Measurements from ENCODE around the gene CPT1B.
A peak's percentile ranks its signal among the peaks of the same experiment; 100 is the strongest.
"Not testable (repeated sequence)": the region's sequence is repeated elsewhere in the genome, so short reads cannot be mapped to it uniquely, and the experiment has no call there.

CPT1B gene

DNA sequence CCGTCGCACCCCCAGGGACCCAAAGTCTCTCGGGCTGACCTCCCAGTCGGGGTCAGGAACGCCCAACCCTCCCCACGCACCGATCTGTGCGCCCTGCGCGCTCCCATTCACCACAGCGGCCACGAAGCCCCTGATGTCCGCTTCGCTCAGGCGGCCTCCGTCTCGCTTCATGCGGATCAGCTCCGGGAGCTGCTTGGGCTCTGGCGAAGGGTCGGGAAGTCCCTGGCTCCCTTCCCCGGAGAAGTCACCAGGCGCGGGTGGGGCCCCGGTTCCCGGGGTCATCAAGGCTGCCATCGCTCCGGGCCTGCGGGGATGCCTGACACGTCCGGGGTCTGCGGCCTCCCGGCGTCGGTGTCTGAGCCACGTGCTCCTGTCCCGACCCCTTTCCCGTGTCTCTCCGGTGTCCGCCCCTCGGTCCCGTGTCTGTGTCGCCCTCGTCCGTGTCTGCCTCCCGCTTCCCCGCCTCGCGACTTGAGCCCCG lies 48.8 kb downstream of the CPT1B start:
- DNase-seq (ENCODE audit: low spot score) = no peak

DNA sequence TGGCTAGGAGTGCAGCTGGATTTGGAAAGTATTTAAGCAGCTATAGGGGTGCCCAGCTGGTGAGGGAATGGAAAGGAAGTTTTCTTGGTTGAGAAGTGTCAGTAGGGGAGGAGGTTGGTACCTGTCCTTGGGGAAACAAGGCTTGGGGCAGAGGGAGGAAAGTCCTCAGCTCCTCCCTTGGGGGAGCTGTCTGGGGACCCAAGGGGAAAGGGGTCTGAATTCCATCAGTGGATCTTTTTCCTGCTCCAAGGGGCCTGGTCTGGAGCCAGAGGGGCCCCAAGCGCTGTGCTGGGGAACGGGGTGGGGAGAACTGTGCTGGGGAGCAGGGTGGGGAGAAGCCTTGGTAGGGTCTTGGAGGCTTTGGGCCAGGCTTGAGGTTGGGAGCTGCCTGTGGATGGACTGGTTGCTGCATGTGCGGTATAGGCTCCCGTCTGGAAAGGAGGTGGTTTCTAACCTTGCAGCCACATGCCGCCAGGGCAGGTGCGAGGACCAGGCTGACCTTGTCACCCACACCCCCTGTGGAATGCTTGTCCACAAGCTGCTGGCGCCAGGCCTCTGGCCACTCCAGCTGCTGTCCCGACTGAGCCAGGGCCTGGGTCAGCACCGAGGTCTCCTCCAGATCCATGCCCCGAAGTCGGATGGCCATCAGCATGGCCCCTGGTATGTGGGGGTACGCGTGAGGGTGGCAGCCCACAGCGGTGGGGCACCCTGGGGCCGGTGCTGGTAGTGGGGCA lies 49.4 kb downstream of the CPT1B start:
- no peak for DNase-seq (ENCODE audit: low spot score)

DNA sequence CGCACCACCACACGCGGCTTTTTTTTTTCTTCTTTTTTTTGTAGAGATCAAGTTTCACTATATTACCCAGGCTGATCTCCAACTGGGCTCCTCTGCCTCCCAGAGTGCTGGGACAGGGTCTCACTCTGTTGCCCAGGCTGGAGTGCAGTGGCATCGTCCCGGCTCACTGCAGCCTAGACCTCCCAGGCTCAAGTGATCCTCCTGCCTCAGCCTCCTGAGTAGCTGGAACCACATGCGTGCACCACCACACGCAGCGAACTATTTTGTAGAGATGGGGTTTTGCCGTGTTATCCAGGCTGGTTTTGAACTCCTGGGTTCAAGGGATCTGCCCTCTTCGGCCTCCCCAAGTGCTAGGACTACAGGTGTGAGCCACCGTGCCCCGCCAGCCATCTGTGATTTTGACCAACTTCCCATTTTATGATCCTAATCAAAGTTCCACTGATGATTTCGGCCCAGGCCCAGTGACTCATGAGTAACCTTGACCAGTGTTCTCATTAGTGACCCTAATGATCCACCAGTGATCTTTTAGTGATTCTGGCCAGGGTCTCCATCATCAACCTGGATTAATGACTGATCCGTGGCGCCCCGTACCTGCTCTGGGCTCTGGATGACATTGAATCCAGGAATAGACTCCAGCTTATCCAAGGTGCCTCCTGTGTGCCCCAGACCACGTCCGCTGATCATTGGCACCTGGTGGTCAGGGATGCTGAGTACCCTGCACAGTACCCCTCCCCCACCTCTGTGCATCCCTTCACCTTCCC lies 50.1 kb downstream of the CPT1B start:
- DNase-seq (ENCODE audit: low spot score) = no peak

DNA sequence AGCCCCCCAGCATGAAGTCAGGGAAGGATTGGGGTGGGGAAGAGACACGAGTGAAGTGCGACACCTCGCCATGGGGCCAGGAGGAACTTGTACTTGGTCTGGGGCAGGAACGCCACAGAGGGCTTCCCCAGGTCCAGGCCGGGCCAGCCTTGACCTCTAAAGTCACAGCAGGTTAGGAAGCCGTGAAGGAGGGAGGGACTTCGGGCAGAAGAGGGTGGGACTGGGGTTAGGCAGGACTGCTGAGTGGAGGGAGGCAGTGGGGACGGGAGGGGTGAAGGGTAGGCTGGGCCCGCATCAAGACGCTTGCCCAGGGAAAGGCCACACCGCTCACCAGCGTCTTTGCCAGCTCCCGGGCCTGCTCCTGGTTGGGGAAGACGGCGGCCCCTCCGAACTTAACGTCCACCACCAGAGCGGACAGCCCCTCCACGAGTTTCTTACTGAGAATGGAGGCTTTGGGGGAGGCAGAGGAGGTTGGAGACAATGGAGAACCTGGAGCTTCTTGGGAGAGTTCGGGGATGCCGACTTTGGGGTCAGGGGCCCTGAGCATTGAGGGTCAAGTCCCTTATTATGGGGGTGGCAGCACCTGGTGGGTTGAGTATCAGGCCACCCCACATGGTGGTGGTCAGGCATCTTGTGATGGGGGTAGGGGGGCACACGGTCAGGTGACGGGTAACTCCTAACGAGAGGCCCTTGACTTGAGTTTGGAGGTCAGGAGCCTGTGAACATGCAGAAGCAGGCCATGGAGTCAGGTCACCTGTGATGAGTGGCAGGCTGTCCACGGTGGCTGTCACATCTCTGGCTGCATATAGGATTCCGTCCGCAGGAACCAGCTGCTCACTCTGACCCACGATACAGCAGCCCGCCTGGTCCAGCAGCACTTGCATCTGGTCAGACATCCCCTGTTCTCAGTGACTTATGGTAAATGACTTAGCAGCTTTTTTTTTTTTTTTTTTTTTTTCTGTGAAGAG lies 51.1 kb downstream of the CPT1B start:
- peak; percentile 74 for DNase-seq (ENCODE audit: low spot score)

DNA sequence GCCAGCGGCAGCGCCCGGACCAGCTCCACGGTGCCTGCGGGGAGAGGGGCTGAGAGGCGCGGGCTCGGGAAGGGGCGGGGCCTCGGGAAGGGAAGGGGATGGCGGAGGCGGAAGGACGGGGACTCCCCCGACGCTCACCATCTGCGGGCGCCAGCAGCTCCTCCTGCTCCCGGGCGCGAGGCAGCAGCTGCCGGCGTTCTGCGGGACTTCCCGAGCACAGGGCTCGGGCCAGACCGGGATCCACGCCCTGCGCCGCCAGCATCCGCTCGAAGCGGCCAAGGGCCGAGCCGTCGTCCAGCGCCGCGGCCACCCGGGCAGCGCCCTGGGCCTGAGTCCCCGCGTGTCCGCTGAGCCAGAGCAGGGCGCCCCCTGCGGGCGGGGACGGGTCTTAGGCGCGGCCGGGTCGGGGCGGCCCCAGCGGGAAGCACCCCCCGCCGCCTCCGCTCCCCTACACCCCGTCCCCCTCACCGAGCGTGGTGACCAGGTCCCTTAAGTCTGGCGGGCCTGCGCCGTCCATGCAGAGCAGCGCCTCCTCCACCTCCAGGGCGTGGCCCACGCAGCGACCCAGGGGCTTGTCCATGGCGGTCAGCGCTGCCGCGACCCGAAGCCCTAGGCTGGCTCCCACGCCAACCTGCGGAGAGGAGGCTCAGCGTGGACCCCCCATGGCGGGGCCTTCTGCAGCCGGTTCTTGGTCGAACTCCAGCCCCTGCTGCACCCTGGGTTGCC lies 52.0 kb downstream of the CPT1B start:
- peak; percentile 84 for DNase-seq (ENCODE audit: low spot score)

DNA sequence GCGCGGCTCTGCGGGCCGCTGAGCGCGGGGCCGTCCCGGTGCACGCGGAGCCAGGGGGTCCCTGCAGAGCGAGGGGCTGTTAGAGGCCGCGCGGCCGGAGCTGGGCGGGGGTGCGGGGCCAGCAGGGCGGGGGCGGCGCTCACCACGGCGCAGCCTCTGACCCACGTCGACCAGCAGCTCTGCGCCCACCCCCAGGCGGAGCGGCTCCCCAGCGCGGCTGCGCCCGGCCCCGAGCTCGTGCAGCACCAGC lies 52.4 kb downstream of the CPT1B start:
- DNase-seq (ENCODE audit: low spot score) = no peak

DNA sequence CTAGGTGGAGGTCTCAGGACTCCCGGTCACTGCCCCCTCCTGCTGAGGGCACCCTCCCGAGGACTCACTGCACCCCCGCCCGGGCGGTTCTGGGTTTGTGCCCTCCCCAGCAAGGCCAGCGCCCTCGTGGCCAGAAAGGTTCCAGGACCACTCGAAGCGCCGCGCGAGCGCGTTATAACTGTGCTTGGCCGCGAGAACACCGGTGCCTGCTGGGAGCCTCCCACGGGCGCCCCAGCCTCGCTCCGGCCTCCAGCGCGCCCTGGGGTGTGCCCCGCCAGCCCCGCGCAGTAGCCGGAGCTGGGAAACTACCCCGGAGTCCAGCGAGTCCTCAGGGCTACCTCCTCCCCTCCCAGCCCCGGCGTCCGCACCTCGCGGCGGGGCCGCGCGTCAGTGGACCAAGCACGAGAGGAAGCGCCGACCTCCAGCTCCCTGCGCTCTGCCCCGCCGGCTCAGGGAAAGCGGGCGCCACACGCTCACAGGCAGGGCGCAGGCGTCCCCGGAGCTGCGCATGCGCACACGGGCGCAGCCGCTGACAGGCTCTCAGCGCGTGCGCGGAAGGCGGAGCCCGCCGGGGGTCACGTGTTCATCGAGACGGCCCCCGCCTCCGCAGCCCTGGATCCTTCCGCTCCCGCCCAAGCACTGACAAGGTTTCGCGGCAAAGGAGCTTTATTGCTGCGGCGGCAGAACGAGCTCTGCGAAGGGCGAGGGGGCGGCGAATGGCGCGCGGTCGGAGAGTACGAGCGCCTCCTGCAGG lies 52.9 kb downstream of the CPT1B start, which contains the start of gene SCO2:
Gene SCO2, minus strand, starts transcription at position 495 of the 754 bp plus-strand sequence. CDS start 1,187 bp downstream, outside the sequence.
- DNase-seq (ENCODE audit: low spot score) = peak; percentile 96

DNA sequence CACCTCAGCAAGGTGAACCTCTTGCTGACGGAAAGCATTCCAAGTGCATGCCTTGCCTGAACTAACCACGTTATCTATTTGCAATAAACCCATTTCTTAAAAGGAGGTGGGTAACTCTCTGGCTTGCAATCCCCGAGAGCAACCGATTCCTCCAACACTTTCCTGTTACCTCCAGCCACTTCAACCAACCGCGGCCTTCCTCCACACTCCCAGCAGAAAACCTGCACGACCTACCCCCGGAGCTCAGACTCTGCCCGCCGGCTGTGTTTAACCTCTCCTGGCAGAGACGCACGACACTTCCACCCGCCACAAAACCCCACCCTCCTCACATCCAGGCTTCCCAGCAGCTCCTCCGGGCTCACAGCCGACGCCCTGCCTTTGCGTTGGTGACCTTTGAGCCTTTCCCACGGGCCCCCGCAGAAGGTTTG lies 53.5 kb downstream of the CPT1B start:
- no peak for DNase-seq (ENCODE audit: low spot score)

DNA sequence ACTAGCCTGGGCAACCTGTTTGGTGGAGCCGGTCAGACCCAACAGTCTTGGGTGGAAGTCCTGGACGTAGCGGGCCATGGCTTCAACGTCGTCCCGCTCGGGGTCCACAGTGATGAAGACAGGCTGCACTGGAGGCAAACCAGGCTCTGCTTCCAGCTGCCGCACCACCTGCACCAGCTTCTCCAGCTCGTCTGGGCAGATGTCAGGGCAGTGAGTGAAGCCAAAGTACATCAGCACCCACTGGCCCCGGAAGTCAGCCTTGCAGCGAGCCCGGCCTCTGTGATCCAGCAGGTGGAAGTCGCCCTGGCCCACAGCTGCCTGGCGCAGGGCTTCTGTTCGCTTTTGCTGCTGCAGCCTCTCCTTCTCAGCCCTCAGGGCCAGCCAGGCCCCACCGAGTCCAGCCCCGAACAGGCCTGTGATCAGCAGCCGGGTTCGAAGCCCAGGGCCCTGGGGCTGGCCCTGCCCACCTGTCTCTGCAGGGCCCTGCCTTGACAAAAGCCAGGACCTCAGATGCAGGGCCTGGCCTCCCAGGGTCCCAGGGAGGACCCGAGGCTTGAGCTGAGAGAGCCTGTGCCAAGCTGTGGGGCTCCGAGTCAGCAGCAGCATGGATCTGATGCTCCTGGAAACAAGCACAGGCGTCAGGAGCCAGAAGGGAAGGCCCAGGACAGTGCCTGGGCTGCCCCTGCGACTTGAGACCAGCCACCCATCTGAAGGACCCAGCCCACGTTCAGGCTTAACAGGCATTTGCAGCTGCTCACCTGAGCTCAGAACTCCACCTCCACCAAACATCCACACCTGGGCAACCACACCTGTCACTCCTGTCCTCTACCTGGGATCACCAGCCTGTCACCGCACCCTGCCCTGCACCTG lies 54.2 kb downstream of the CPT1B start:
- peak; percentile 72 for DNase-seq (ENCODE audit: low spot score)

DNA sequence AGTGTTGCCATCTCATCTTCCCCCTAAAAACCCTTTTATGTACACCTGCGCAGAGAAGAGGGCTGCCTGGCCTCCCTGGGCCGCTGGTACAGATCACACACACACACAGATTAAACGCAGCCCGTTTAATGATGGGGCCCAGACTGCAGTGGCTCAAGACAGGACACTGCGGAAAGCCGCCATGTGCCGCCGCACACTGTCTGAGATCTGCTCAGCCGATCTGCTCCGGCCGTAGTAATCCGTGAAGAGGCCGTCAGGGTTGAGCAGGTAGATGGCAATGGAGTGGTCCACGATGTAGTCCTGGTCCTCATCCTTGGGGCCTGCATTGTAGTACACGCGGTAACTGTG lies 54.8 kb downstream of the CPT1B start:
- DNase-seq (ENCODE audit: low spot score) = no peak

DNA sequence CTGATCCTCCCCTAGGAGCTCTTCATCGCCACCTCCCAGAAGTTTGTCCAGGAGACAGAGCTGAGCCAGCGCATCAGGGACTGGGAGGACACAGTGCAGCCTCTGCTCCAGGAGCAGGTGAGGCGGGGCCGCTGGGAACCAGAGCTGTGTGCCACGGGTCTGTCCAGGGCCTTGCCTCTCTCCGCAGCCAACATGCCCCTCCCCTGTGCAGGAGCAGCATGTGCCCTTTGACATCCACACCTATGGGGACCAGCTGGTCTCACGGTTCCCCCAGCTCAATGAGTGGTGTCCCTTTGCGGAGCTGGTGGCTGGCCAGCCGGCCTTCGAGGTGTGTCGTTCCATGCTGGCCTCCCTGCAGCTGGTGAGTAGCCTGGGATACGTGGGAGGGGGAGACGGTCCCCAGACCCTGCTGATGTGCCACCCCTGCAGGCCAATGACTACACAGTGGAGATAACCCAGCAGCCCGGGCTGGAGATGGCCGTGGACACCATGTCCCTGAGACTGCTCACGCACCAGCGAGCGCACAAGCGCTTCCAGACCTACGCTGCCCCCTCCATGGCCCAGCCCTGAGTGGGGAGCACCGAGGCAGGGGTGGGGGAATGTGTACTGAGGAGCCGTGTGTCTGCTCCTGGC lies 55.3 kb downstream of the CPT1B start:
- DNase-seq (ENCODE audit: low spot score) = no peak

DNA sequence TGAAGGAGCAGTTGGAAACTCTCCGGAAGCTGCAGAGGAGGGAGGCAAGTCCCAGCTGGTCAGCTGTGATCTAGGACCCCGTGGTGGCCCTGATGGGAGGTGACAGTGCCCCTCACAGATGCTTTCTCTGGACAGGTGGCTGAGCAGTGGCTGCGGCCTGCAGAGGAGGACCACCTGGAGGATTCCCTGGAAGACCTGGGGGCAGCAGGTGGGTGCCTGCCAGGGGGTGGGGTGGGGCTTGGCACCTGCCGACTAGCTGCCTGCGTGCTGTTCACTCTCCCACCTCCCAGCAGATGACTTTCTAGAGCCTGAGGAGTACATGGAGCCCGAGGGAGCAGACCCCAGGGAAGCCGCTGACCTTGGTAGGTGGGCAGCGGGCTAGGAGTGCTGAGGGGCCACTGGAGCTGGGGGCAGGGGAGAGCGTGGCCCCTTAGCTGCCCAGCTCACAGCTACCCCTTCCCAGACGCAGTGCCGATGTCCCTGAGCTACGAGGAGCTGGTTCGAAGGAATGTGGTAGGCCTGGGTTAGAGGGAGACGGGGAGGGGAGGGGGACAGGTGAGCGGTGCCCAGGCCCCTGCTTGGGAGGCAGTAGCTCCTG lies 55.9 kb downstream of the CPT1B start:
- no peak for DNase-seq (ENCODE audit: low spot score)

DNA sequence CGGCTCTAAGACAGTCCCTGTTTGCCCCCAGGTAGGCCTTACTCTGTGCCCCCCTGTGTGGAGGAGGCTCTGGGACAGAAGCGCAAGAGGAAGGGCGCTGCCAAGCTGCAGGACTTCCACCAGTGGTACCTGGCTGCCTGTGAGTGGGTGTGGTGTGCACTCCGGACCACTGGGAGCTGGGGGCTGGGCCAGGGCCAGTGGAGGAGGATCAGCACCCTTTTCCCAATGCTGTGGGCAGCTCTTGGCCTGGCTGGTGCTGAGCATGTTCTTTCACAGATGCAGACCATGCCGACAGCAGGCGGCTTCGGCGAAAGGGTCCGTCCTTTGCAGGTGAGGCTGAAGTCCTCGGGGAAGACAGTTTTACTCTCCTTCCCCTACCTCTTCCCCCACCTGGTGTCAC lies 56.5 kb downstream of the CPT1B start:
- no peak for DNase-seq (ENCODE audit: low spot score)

DNA sequence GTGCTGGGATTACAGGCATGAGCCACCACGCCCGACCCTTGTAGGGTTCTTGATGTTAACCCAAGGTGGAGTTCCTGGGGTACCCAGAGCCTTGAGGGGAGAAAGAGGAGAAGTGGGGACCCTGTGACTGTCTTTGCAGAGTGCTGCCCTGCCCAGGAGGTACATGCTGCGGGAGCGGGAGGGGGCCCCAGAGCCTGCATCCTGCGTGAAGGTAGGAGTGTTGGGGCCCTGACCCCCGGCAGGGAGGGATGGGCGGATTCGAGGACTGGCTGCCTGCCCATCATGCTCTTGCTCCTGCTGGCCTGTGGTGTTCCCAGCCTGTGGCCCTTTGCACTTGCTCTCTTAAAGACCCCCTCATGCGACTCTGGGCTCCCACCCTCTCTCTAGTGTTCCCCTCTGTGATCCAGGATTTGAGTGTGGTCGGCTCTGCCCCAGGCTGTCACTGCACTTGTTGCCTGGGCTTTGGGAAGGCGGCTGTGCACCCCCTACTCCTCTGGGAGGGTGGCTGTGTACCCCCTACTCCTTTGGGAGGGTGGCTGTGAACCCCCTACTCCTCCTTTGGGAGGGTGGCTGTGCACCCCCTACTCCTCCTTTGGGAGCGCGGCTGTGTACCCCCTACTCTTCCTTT lies 57.3 kb downstream of the CPT1B start:
- no peak for DNase-seq (ENCODE audit: low spot score)

DNA sequence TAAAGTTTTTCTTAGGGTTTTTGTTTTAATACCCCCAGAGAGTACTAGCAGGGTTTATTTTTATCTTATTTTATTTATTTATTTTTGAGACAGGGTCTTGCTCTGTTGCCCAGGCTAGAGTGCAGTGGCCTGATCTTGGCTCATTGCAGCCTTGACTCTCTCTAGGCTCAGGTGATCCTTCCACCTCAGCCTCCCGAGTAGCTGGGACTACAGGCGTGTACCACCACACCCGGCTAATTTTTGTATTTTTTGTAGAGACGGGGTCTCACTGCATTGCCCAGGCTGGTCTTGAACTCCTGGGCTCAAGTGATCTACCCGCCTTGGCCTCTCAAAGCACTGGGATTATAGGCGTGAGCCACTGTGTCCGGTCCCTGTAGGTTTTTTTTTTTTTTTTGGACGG lies 58.0 kb downstream of the CPT1B start:
- not testable (repeated sequence) for DNase-seq (ENCODE audit: low spot score)

DNA sequence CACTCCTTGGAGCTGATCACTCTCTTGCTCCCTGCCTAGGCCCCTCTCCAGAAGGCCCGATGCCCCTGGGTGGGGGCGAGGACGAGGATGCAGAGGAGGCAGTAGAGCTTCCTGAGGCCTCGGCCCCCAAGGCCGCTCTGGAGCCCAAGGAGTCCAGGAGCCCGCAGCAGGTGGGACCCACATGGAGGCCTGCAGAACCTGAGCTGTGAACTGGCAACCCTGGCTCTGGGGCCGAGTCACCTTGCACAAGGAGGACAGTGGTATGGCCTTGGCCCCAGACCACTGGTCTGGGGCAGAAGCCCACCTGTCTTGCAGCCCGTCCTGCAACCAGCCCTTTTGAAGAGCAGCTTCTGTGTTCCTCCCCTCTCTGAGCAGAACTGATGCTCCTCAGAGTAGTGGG lies 59.1 kb downstream of the CPT1B start:
- no peak for DNase-seq (ENCODE audit: low spot score)

All from SK-N-DZ (cell line).